H1 (cell line): ENCODE measurements around the gene PRKCA. TPM values are rescaled to one million over a fixed set of nuclear protein-coding genes. Genes with fewer than 3 reads are reported as not detected.

Experiments
- polyA plus RNA-seq, 7 experiments: library from polyadenylated mRNA; depleted of rRNA in 3 of 7; stranded (reverse) in 5 of 7; unstranded in 2 of 7; fragments of >200 nt in 5 of 7; fragments of 200-250 nt in 2 of 7; gene quantifications; 1 replicate in 5 of 7; 2 replicates in 1 of 7; 4 replicates in 1 of 7; pipeline versions ENCODE4 v1.2.1 to v1.2.3, GENCODE V29; 2011 to 2013; ENCODE audit warnings: missing spikeins in 2 of 7, mixed read lengths in 2 of 7
- total RNA-seq: library from RNA; stranded (reverse); fragmentation: NEBNext Ultra II Directional; extraction: Animal tissue kit (Norgen Biotek cat#: 25700); gene quantifications from 2 replicates; pipeline ENCODE4 v1.2.1, GENCODE V29; 2021
- TF ChIP-seq, protein P1 (sequence below): fragments of 300-600 bp; sonication (generic); IDR thresholded peaks from 2 replicates; pipeline ENCODE4 v1.7.1; 2012; ENCODE audit warnings: low read length, moderate library complexity, mild to moderate bottlenecking, inconsistent platforms; ENCODE audit not compliant: insufficient replicate concordance

The PRKCA gene
- total and polyA plus RNA-seq, 2 of the 8 experiments (the other 6 are each of a cell fraction or from before 2014, with no cell fraction given) = 5.8 to 17.8 TPM

DNA sequence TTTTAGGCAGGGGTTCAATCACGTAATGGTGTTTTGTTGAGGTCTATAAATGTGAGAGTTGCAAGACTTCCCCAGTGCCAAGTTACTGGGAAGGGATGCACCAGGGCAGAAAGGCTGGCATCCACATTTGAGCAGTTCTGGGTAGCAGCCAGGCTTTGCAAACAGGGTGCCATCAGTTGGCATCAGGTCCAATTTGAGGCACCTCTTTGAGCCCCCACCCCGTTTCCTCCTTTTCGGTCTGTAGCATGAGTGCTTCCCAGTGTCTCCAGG, 389.9 kb downstream of the PRKCA start (continued):
- TF ChIP-seq, protein P1, sequence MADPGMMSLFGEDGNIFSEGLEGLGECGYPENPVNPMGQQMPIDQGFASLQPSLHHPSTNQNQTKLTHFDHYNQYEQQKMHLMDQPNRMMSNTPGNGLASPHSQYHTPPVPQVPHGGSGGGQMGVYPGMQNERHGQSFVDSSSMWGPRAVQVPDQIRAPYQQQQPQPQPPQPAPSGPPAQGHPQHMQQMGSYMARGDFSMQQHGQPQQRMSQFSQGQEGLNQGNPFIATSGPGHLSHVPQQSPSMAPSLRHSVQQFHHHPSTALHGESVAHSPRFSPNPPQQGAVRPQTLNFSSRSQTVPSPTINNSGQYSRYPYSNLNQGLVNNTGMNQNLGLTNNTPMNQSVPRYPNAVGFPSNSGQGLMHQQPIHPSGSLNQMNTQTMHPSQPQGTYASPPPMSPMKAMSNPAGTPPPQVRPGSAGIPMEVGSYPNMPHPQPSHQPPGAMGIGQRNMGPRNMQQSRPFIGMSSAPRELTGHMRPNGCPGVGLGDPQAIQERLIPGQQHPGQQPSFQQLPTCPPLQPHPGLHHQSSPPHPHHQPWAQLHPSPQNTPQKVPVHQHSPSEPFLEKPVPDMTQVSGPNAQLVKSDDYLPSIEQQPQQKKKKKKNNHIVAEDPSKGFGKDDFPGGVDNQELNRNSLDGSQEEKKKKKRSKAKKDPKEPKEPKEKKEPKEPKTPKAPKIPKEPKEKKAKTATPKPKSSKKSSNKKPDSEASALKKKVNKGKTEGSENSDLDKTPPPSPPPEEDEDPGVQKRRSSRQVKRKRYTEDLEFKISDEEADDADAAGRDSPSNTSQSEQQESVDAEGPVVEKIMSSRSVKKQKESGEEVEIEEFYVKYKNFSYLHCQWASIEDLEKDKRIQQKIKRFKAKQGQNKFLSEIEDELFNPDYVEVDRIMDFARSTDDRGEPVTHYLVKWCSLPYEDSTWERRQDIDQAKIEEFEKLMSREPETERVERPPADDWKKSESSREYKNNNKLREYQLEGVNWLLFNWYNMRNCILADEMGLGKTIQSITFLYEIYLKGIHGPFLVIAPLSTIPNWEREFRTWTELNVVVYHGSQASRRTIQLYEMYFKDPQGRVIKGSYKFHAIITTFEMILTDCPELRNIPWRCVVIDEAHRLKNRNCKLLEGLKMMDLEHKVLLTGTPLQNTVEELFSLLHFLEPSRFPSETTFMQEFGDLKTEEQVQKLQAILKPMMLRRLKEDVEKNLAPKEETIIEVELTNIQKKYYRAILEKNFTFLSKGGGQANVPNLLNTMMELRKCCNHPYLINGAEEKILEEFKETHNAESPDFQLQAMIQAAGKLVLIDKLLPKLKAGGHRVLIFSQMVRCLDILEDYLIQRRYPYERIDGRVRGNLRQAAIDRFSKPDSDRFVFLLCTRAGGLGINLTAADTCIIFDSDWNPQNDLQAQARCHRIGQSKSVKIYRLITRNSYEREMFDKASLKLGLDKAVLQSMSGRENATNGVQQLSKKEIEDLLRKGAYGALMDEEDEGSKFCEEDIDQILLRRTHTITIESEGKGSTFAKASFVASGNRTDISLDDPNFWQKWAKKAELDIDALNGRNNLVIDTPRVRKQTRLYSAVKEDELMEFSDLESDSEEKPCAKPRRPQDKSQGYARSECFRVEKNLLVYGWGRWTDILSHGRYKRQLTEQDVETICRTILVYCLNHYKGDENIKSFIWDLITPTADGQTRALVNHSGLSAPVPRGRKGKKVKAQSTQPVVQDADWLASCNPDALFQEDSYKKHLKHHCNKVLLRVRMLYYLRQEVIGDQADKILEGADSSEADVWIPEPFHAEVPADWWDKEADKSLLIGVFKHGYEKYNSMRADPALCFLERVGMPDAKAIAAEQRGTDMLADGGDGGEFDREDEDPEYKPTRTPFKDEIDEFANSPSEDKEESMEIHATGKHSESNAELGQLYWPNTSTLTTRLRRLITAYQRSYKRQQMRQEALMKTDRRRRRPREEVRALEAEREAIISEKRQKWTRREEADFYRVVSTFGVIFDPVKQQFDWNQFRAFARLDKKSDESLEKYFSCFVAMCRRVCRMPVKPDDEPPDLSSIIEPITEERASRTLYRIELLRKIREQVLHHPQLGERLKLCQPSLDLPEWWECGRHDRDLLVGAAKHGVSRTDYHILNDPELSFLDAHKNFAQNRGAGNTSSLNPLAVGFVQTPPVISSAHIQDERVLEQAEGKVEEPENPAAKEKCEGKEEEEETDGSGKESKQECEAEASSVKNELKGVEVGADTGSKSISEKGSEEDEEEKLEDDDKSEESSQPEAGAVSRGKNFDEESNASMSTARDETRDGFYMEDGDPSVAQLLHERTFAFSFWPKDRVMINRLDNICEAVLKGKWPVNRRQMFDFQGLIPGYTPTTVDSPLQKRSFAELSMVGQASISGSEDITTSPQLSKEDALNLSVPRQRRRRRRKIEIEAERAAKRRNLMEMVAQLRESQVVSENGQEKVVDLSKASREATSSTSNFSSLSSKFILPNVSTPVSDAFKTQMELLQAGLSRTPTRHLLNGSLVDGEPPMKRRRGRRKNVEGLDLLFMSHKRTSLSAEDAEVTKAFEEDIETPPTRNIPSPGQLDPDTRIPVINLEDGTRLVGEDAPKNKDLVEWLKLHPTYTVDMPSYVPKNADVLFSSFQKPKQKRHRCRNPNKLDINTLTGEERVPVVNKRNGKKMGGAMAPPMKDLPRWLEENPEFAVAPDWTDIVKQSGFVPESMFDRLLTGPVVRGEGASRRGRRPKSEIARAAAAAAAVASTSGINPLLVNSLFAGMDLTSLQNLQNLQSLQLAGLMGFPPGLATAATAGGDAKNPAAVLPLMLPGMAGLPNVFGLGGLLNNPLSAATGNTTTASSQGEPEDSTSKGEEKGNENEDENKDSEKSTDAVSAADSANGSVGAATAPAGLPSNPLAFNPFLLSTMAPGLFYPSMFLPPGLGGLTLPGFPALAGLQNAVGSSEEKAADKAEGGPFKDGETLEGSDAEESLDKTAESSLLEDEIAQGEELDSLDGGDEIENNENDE = no peak
